Ecto neural progenitor cell (in vitro differentiated cells): ENCODE measurements around the gene CYTH3.
"Not testable (repeated sequence)": the region's sequence is repeated elsewhere in the genome, so short reads cannot be mapped to it uniquely, and the experiment has no call there.

ENCODE experiments used
- DNase-seq: peaks from one replicate; pipeline ENCODE4 v3.0.0-alpha.2; 2018; ENCODE audit warnings: low spot score

CYTH3 gene

DNA sequence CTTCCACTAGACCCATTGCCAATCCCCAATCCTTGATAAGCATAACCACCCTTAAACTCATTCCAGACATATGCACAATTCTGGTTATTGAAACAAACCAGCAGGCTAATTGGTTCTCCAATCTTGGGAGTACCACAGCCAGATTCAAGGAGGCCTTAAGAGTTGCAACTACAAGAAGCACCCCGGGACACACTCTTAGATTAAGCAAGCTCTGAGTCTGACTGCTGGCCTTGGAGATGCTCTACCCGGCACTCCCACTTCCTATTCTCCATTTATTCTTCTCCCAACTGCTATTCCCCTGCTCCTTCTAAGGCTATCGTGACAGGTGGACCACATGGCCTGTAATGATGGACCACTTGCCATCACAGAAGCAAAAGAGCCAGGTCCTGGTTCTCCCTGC lies 40.3 kb downstream of the CYTH3 start:
- no peak for DNase-seq

DNA sequence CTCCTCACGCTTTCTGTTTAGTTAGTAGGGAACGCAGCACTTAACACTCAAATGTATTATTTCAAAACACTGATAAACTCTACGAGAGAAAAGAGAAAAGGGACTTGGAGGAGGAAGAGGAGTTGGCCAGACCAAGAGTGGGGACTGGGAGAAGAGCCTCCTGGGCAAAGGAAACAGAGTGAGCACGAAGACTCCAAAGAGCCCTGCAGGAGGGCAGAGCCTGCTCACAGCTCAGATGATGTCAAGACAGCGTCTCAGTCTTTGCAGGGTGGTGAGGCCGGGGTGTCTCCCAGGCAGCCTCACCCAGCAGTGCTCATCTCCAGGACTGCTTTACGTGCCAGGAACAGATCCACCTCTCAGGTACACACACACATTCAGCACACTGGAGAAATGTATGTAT lies 41.2 kb downstream of the CYTH3 start:
- DNase-seq = no peak

GRCh38 chr7:6229284-6229683 lies 43.1 kb downstream of the CYTH3 start:
- DNase-seq = not testable (repeated sequence)

DNA sequence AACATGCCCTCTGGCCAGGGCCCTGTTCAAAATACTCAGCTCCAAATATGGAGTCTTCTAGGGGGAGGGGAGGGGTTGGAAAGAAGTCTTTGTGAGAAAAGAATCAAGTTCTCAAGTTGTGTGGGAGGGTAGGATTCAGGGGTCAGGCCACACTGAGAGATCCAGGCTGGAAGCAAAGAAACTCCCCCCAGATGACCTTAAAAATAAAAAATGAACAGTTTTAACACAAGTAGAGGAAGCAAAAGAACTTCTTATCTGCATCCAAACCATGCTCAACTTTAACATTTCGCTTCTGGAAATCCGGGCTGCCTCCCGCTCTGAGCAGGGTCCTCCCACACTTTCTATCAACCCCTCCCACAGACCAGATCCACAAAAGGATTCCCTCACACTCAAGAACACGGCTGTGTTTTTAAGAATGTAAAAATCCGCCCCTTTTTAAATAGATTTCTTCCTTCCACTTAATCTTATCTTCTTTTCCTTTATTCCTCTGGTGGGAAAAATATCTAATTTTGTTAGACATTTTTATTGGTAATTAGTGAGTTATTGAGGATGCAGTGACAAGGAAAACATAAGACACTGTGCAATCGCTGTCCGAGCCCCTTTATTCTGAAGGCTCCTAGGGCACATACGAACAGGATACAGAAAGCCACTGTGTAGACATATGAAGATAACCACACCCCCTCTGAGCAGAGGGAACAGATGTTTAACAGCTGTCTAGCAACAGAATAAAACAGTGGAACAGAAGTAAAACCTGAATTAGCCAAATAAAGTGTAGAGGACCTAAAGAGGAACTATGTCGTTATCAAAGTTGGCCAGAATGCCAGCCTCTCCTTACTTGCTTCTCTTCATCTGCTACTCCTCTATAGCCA lies 43.8 kb downstream of the CYTH3 start:
- DNase-seq = no peak

DNA sequence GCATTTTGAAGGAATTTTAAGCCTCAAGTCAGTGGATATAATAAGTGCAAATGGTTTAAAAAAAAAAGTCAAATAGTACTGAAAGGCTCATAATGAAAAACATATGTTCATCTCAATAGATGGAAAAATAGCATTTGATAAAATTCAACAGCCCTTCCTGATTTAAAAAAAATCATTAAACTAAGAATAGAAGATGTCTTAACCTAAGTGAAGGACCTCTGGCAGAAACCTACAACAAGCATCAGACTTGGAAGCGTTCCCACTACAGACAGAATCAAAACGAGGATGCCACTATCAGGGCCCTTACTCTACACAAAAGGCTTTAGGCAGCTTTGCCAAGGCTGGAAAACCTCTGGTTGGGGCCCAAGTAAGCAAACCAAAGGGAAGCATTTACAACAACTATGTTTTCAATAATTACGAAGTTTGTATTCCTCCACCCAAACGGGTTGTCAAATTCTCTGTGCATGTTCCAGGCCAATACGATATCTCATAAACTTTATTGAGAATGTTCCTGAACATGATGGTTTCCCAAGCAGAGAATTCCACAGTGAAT lies 45.1 kb downstream of the CYTH3 start:
- DNase-seq = no peak

DNA sequence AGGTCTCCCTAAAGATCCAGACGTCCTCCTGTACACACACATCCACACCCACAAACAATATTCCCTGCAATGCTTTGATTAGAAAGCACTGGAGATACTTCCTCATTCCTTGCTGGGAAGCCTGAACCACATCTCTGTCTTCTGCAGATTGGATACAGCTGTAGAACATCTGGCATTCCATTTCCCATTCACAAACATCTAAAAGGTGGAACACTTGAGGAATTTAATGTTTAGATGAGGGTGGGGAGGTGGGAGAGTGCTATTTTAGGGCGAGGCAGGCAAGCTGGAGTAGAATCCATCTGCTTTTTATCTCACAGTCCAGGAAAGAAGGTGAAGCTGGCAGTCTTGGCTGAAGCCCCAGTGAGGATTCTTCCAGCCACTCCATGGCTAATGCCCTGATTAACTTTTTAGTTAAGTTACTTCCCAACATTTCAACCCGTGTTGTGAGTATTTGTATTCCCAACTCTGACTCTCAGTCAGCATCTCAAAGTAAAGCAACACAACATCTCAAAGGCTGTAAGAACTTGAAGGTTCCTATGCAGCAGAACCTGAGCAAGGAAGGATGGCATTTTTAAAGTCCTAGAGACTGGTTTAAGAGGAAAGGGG lies 46.1 kb downstream of the CYTH3 start:
- DNase-seq = no peak

DNA sequence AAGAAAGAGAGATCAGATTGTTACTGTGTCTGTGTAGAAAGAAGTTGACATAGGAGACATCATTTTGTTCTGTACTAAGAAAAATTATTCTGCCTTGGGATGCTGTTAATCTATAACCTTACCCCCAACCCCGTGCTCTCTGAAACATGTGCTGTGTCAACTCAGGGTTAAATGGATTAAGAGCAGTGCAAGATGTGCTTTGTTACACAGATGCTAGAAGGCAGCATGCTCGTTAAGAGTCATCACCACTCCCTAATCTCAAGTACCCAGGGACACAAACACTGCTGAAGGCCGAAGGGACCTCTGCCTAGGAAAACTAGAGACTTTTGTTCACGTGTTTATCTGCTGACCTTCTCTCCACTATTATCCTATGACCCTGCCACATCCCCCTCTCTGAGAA lies 49.0 kb downstream of the CYTH3 start:
- not testable (repeated sequence) for DNase-seq

- DNase-seq = not testable (repeated sequence)
These were observed 49.4 kb downstream of the CYTH3 start for GRCh38 chr7:6223010-6223409.

GRCh38 chr7:6221340-6222319 lies 50.8 kb downstream of the CYTH3 start:
- no peak for DNase-seq

- no peak for DNase-seq
These were observed 54.1 kb downstream of the CYTH3 start for GRCh38 chr7:6218329-6218728.

DNA sequence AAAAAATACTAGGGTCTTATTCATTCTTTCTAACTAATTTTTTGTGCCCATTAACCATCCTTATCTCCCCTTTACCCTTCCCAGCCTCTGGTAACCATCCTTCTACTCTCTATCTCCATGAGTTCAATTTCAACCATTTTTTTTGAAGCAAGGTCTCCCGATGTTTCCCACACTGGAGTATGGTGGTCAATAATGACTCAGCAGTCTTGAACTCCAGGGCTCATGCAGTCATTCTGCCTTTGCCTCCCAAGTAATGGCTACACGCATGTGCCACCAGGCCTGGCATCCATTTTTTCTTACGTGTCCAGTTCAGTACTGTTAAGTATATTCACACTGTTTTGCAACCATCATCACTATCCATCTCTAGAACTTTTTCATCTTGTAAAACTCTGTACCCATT lies 60.4 kb downstream of the CYTH3 start:
- DNase-seq = no peak

DNA sequence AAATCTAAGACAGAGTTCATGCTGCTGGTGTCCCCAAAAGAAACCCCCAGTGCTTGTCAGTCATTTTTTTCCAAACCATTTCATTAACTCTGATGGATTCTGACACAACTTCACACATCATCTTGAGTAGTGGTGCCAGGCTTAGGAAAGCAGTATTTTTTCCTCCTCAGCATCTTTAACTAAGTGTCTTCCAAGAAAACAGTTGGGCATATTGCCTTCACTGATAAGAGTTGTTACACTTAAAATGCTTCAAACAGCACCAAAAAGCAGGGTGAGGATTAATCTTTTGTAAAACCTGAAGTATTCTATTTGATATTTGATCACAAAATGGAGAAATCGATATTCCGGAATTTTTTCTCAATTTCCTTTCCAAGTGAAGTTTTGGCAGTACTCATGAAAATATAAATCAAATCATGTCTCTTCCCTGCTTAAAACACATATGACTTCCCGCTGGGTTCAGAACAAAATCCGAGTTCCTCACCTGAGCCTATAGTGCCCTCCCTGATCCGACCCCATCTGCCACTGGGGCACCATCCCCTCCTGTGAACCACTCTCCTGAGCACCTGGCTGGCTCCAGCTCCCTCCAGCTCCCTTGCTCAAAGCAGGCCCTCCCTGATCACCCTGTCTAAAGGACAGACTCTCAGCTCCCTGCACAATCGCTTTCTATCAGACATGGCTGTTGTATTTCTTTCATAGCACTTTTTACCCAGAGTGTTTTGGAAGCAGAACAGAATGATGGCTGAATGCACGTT lies 61.6 kb downstream of the CYTH3 start:
- no peak for DNase-seq

- DNase-seq = no peak
These were observed 63.1 kb downstream of the CYTH3 start for GRCh38 chr7:6209340-6209739.

- DNase-seq = no peak
These were observed 63.7 kb downstream of the CYTH3 start for GRCh38 chr7:6208573-6209328.

GRCh38 chr7:6205971-6206660 lies 66.3 kb downstream of the CYTH3 start:
- DNase-seq = no peak

- DNase-seq = no peak
These were observed 69.0 kb downstream of the CYTH3 start for GRCh38 chr7:6203381-6203780.

DNA sequence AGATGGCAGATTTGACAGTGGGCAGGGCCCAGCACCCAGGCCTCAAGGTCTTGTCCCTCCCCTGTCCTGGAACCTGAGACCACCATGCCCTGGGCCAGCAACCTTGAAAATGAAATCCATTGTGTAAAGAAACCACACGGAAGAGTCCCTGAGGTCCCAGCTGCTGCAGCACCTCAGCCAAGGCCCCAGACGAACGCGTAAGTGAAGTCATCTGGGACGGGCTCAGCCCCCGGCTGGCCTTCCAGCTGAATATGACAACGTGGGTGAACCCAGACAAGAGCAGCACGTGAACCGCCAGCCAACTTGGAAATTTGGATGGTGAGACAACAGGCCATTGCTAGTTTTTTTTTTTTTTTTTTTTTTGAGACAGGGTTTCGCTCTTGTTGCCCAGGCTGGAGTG lies 70.3 kb downstream of the CYTH3 start:
- DNase-seq = no peak

GRCh38 chr7:6200971-6201370 lies 71.5 kb downstream of the CYTH3 start:
- no peak for DNase-seq

GRCh38 chr7:6198689-6199595 lies 73.5 kb downstream of the CYTH3 start:
- no peak for DNase-seq
